Loucy (cell line): ENCODE data around the gene TDRD12.

Source experiments
- CTCF ChIP-seq: fragments of 200-600 bp; sonication (generic); conservative IDR thresholded peaks from 2 replicates; pipeline ENCODE4 v1.5.1; 2014; ENCODE audit warnings: mild to moderate bottlenecking, antibody characterized with exemption, low read length
- EZH2phosphoT487 ChIP-seq: fragments of 200-600 bp; IDR thresholded peaks from 2 replicates; pipeline ENCODE4 v1.6.1; 2018; ENCODE audit warnings: antibody characterized with exemption, mild to moderate bottlenecking, moderate library complexity, borderline replicate concordance

- TF ChIP-seq CTCF, result no peak
- TF ChIP-seq EZH2phosphoT487, result no peak
Measured at GRCh38 chr19:32781280-32781679, 61.7 kb downstream of the TDRD12 start.
